ENCODE results near the gene S100P. TPM values are rescaled to one million over a fixed set of nuclear protein-coding genes. Genes with fewer than 3 reads are reported as not detected.

Gene S100P
- total and polyA plus RNA-seq, 4 donors: 34.2 to 118 (median 51.6) TPM

- WGBS, 2 donors: 0% methylated on average over 96 to 109 of the region's 109 CpGs
- Histone ChIP-seq H3K9ac (ENCODE audit: insufficient read depth in 1 of 2, low read length in 2 of 2) (peak within 1 kb of the TSS; percentile 68 to 78), H3K9me3 (ENCODE audit: control insufficient read depth in 4 of 4, insufficient read depth in 3 of 4, low read length in 3 of 4) (no peaks in the 10 kb centered on the region), H3K27me3 (ENCODE audit: control insufficient read depth in 3 of 3, insufficient read depth in 3 of 3, low read length in 2 of 3) (no peaks in the 10 kb centered on the region), H3K4me3 (peak within 1 kb of the TSS; percentile 89), H3K27ac (ENCODE audit: low read depth in 1 of 2, low read length in 1 of 2) (peak within 1 kb of the TSS; percentile 96), H3K4me1 (ENCODE audit: control insufficient read depth in 5 of 5, insufficient read depth in 5 of 5, low read length in 5 of 5) (peaks cover 0 to 7% (median 0%) of the 10 kb centered on the region in 5 donors), H3K36me3 (ENCODE audit: control insufficient read depth in 4 of 4, insufficient read depth in 4 of 4, low read length in 4 of 4) (no peaks in the 10 kb centered on the region)
- TF ChIP-seq CTCF (IDR thresholded peaks at IDR 0.05; ENCODE audit: control extremely low read depth, extremely low read depth): no peak
- ATAC-seq (ENCODE audit: insufficient read depth, low FRiP score) (peak; percentile 97), DNase-seq (peak; percentile 92 to 97 (median 93))
These were observed 22.6 kb downstream of the S100P start, which contains the start of gene BLOC1S4 for GRCh38 chr4:6716018-6716911. TSS of gene BLOC1S4 (plus strand) at chr4:6716174. CDS start at chr4:6716210, 36 bp downstream.

GRCh38 chr4:6716958-6717655, 23.4 kb downstream of the S100P start:
- no peaks in the 10 kb centered on the region for H3K9me3 ChIP-seq (ENCODE audit: control insufficient read depth in 4 of 4, insufficient read depth in 3 of 4, low read length in 3 of 4)
- ATAC-seq (ENCODE audit: insufficient read depth, low FRiP score): no peak
- H3K36me3 ChIP-seq (ENCODE audit: control insufficient read depth in 4 of 4, insufficient read depth in 4 of 4, low read length in 4 of 4): no peaks in the 10 kb centered on the region
- no peaks in the 10 kb centered on the region for H3K27me3 ChIP-seq (ENCODE audit: control insufficient read depth in 3 of 3, insufficient read depth in 3 of 3, low read length in 2 of 3)
- WGBS, 2 donors: 38 to 48% methylated on average over 7 of the region's 7 CpGs
- H3K4me1 ChIP-seq (ENCODE audit: control insufficient read depth in 5 of 5, insufficient read depth in 5 of 5, low read length in 5 of 5): peaks cover 0 to 7% (median 0%) of the 10 kb centered on the region in 5 donors
- no peak for DNase-seq
- peak overlapping the region in 1 of 2 donors; percentile 96 for H3K27ac ChIP-seq (ENCODE audit: low read depth in 1 of 2, low read length in 1 of 2)
- peak overlapping the region; percentile 68 to 78 for H3K9ac ChIP-seq (ENCODE audit: insufficient read depth in 1 of 2, low read length in 2 of 2)
- H3K4me3 ChIP-seq: peak overlapping the region; percentile 89
- TF ChIP-seq CTCF (IDR thresholded peaks at IDR 0.05; ENCODE audit: control extremely low read depth, extremely low read depth): no peak

- no peaks in the 10 kb centered on the region for H3K27me3 ChIP-seq (ENCODE audit: control insufficient read depth in 3 of 3, insufficient read depth in 3 of 3, low read length in 2 of 3)
- no peak overlapping the region for H3K4me3 ChIP-seq
- ATAC-seq (ENCODE audit: insufficient read depth, low FRiP score) (no peak), DNase-seq (no peak)
- no peaks in the 10 kb centered on the region for H3K36me3 ChIP-seq (ENCODE audit: control insufficient read depth in 4 of 4, insufficient read depth in 4 of 4, low read length in 4 of 4)
- H3K9me3 ChIP-seq (ENCODE audit: control insufficient read depth in 4 of 4, insufficient read depth in 3 of 4, low read length in 3 of 4): no peaks in the 10 kb centered on the region
- TF ChIP-seq CTCF (IDR thresholded peaks at IDR 0.05; ENCODE audit: control extremely low read depth, extremely low read depth): no peak
- peaks cover 0 to 7% (median 0%) of the 10 kb centered on the region in 5 donors for H3K4me1 ChIP-seq (ENCODE audit: control insufficient read depth in 5 of 5, insufficient read depth in 5 of 5, low read length in 5 of 5)
- no peak overlapping the region for H3K9ac ChIP-seq (ENCODE audit: insufficient read depth in 1 of 2, low read length in 2 of 2)
- no peak overlapping the region for H3K27ac ChIP-seq (ENCODE audit: low read depth in 1 of 2, low read length in 1 of 2)
- WGBS, 2 donors: 82 to 90% methylated on average over 7 of the region's 7 CpGs
These were observed 25.4 kb downstream of the S100P start for GRCh38 chr4:6718932-6719610.

Measured in lung (tissue), 12 donors.